NCI-H82 treated with DMSO at 0.1 percent for 48 hours (cell line): ENCODE results near the gene SEZ6.

Source experiments
- DNase-seq: peaks from one replicate; lab custom pipeline; 2025; ENCODE audit not compliant: unreplicated experiment; lab: John Stamatoyannopoulos, UW

The SEZ6 gene

GRCh38 chr17:29005936-29006511 is at the start of gene SEZ6:
TSS of gene SEZ6 (minus strand) at chr17:29006033. CDS start at chr17:29005869, 164 bp downstream.
- DNase-seq: peak; percentile 35

GRCh38 chr17:29054835-29055234 is 49.0 kb upstream of the SEZ6 start:
- no peak for DNase-seq

- DNase-seq: no peak
Measured at GRCh38 chr17:29051731-29052130, 45.9 kb upstream of the SEZ6 start.

- DNase-seq: peak; percentile 95
Measured at GRCh38 chr17:29051194-29051593, 45.4 kb upstream of the SEZ6 start.

GRCh38 chr17:29050176-29050575 is 44.3 kb upstream of the SEZ6 start:
- DNase-seq: peak; percentile 29

GRCh38 chr17:29049541-29050145 is 43.8 kb upstream of the SEZ6 start:
- no peak for DNase-seq

- peak; percentile 97 for DNase-seq
Measured at GRCh38 chr17:29048440-29049368, 42.9 kb upstream of the SEZ6 start.

- no peak for DNase-seq
Measured at GRCh38 chr17:29046473-29046839, 40.6 kb upstream of the SEZ6 start.

GRCh38 chr17:29045734-29046472 is 40.1 kb upstream of the SEZ6 start:
- no peak for DNase-seq

GRCh38 chr17:29045026-29045425 is 39.2 kb upstream of the SEZ6 start:
- no peak for DNase-seq

- DNase-seq: no peak
Measured at GRCh38 chr17:29043539-29044145, 37.8 kb upstream of the SEZ6 start.

- peak; percentile 83 for DNase-seq
Measured at GRCh38 chr17:29042679-29043538, 37.1 kb upstream of the SEZ6 start, which contains the start of gene PIPOX. TSS of gene PIPOX (plus strand) at chr17:29043141. CDS start at chr17:29043226, 85 bp downstream.

GRCh38 chr17:29042026-29042678 is 36.3 kb upstream of the SEZ6 start:
- DNase-seq: no peak

GRCh38 chr17:29041571-29041970 is 35.7 kb upstream of the SEZ6 start:
- no peak for DNase-seq

GRCh38 chr17:29041091-29041490 is 35.3 kb upstream of the SEZ6 start:
- no peak for DNase-seq

GRCh38 chr17:29039764-29040598 is 34.1 kb upstream of the SEZ6 start:
- peak; percentile 21 for DNase-seq

- no peak for DNase-seq
Measured at GRCh38 chr17:29038085-29038795, 32.4 kb upstream of the SEZ6 start.

- DNase-seq: no peak
Measured at GRCh38 chr17:29037739-29038084, 31.9 kb upstream of the SEZ6 start.
